ENCODE results near the gene H6PD.

DNA sequence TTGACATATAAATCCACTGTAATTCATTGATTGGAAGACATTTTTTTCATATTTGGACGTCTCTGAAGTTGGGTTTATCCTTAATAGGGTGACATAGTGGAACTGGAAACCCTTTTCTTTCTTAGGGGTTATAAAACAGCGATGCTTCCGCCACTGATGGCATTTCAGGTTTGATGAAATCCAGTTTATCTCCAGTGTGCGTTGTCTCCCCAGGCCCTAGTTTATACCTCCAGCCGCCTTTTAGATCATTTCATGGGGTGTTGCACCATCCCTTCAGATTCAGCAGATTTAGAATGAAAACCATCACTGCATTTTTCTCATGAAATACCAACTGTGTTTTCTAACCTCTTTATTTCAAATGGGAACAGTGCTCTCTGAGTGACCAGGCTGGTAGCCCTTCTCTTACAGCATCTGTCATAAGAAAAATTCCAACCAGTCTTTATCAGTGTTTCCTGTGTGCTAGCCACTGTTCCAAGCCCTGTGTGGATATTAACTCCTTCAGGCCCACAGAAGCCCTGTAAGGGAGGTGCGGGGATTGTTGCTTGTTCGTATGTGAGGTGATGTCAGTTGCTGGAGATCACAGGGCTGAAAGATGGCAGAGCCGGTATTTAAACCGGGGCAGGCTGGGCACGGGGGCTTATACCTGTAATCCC lies 19.0 kb downstream of the H6PD start:
- no peak for TF ChIP-seq EZH2phosphoT487 (IDR thresholded peaks at IDR 0.05; ENCODE audit: unreplicated experiment)
- TF ChIP-seq, protein P1, sequence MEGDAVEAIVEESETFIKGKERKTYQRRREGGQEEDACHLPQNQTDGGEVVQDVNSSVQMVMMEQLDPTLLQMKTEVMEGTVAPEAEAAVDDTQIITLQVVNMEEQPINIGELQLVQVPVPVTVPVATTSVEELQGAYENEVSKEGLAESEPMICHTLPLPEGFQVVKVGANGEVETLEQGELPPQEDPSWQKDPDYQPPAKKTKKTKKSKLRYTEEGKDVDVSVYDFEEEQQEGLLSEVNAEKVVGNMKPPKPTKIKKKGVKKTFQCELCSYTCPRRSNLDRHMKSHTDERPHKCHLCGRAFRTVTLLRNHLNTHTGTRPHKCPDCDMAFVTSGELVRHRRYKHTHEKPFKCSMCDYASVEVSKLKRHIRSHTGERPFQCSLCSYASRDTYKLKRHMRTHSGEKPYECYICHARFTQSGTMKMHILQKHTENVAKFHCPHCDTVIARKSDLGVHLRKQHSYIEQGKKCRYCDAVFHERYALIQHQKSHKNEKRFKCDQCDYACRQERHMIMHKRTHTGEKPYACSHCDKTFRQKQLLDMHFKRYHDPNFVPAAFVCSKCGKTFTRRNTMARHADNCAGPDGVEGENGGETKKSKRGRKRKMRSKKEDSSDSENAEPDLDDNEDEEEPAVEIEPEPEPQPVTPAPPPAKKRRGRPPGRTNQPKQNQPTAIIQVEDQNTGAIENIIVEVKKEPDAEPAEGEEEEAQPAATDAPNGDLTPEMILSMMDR (conservative IDR thresholded peaks at IDR 0.05; ENCODE audit: low read depth in 2 of 2) = no peak
